DMS79 treated with DMSO at 0.1 percent for 48 hours (cell line): Measurements from ENCODE around the gene XRCC5.

Experiments used
- DNase-seq: peaks from one replicate; lab custom pipeline; 2025; lab: John Stamatoyannopoulos, UW

XRCC5 gene

DNA sequence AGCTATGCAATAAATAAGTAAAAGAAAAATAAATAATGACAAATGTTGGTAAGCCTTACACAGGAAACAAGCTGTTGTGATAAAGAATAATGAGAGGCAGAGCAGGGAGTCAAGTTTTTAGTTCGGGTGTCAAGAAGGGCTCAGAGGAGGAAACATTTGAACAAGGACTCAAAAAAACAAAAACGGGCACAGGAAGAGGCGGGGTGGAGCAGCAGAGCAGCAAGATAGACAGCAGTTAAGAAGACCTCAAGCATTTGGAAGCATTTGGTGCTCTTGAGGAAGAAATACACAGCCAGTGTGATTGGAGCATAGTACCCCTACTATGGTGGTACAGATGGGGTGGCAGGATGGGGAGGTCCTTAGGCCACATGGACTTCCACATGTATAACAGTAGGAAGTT lies 24.6 kb upstream of the XRCC5 start:
- DNase-seq = peak; percentile 88

DNA sequence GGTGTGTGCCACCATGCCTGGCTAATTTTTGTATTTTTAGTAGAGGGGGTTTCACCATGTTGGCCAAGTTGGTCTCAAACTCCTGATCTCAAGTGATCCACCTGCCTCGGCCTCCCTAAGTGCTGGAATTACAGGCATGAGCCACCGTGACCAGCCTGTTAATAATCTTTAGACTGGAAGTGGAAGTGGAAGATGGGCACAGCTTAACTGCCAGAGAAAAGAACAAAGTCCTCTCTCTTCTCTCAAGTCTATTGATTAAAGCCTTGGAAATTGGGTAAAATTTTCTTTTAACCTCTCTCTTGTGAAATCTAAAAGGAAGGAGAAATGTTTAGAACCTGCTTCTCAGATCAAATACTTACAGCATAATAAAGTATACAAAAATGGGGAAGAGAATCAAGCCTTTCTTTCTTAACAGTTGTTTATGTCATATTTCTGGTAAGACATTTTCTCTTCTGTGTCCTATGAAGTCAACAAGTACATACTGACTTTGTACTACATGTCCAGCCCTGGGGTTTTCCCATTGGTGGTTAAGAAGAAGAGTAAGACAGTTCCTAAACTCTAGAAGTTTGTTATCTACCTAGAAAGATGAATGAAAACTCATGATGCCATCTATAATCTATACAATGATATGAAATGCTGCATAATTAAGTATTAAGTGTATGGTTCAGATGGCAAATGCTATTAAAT lies 22.8 kb upstream of the XRCC5 start:
- no peak for DNase-seq

DNA sequence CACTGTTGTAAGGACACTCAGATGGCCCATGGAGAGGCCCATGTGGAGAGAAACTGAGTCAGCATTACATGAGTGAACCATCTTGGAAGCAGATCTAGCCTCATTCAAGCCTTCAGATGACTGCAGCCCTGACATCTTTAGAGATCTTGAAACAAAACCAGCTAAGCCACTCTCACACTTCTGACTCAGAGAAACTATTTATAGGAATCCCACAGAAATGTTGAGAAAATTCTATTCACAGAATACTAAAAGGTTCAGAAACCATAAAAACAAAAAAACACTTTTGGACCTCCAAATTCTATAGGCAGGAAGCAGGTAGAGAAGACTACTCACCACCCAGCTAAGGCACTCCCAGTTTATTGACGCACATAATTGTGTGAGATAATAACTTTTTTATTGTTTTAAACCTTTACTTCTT lies 18.8 kb upstream of the XRCC5 start:
- no peak for DNase-seq

DNA sequence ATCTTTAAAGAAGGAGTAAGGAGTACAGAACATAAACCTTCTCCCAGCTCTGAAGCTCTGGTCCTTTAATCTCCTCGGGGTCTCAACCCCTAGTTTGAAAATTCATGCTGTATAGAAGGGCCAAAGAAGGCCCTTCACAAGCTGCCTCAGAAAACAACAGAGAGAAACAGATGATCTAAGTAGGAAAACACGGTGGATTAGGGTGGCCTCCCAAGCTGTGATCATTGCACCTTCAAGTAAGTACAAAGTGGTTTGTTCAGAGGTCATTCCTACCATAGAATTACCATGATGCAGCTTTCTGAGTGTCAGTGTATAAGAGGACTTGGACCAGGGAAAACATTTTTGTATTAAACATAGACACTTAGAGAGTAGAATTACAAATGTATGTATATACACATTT lies 16.5 kb upstream of the XRCC5 start:
- DNase-seq = no peak

DNA sequence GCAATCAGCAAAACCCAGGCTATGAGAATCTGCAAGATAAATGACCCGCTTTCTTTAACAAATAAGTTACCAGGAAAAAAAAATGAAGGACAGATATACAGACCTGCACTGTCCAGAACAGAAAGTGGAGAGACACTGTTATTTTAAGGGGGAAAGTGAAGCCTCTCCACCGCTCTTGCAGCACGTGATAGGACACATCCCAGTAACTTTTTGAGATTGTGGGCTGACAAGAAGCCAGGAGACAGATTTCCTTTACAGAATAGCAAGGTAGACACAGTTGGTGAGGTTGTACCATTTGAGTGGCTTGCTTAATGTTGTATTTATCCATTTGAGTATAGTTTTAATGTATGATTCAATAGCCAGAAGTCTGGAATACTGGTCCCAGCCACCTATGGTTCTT lies 14.4 kb upstream of the XRCC5 start:
- DNase-seq = no peak

DNA sequence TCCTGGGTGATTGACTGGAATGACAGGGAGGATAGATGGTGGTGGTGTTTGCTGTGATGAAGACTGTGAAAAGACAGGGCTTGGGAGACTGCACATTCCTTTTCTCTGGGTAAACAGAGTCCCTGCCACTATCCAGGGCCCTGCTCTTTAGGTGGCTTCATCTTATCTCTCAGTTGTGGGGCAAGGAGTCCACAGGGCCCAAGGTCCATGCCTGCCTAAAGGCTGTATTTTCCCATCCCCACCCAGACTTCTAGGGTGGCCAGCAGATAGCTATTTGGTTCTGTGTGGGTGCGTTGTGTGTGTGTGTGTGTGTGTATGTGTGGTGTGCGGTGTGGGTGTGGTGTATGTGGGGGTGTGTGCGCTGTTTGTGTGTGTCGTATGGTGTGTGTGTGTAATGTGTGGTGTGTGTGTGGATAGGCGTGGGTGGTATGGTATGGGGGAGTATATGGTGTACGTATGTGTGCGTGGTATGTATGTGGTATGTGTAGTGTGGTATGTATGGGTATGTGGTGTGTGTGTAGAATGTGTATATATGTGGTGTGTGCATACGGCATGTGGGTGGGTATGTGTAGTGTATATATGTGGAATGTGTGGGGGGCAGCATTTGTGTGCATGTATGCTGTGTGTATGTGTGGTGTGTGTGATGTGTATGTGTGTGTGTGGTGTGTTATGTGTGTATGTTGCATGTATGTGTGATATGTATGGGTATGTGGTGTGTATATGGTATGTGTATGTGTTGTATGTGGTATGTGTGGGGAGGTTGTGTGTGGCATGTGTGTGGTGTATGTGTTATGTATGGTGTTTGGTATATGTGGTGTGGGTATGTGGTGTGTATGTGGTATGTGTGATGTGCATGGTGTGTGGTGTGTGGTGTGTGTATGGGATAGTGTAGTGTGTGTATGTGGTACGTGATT lies 10.5 kb upstream of the XRCC5 start:
- DNase-seq = no peak

DNA sequence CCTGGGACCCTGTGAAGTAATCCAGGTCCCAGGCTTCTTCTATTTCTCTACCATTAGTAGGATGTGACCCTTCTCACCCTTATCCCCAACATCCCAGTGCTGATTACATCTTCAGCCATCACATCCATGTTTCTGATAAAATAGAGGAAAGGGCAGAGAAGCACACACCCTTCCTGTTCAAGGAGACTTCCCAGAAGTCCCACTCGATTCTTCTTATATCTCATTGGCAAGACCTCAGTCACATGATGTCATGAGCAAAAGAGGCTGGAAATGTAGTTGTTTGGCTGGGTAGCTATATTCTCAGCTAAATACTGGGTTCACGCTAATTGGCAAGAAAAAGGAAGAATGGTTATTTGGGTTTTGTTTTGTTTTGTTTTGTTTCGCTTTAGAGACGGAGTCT lies 8.0 kb upstream of the XRCC5 start:
- no peak for DNase-seq

DNA sequence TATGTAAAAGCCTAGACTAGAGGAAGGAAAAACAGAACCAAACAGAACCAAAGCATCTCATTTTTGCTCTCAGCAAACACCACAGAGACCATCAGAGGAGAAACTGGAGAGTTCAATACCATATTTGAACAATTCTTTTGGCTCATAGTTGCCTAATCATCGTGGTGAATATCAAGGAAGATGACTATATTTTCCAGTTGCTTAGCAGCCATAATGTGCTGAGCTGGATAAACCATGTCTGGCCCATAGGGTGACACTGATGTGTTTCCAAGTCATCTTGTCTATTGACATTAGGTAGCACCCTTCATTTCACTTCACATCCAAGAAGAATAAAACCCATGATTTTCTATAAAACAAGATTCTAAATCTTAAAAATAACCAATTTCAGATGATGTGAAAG lies 5.9 kb upstream of the XRCC5 start:
- DNase-seq = no peak

DNA sequence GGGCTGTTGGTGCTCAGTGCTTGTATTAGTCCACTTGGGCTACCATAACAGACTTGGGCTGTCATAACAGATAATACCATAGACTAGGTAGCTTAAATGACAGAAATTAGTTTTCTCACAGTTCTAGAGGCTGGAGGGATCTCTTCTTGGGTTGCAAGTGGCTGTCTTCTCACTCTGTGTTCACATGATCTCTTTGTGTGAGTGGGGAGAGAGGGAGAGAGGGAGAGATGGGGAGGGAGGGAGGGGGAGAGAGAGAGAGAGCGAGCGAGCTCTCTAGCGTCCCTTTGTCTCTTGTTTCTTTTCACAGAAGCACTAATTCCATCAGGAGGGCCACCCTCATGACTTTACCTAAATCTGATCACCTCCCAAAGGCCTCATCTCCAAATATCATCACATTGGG lies 4.5 kb upstream of the XRCC5 start:
- no peak for DNase-seq

DNA sequence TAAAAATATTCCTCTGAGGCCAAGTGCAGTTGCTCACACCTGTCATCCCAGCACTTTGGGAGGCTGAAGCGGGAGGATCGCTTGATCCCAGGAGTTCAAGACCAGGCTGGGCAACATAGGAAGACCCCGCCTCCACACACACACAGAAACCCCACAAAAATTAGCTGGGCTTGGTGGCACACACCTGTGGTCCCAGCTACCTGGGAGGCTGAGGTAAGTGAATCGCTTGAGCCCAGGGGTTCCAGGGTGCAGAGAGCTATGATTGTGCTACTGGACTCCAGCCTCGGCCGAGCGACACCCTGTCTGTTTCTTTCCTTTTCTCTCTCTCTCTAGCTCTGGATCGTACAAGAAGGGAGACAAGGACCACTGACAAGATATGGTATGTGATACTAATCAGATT lies 1.8 kb upstream of the XRCC5 start:
- DNase-seq = no peak

DNA sequence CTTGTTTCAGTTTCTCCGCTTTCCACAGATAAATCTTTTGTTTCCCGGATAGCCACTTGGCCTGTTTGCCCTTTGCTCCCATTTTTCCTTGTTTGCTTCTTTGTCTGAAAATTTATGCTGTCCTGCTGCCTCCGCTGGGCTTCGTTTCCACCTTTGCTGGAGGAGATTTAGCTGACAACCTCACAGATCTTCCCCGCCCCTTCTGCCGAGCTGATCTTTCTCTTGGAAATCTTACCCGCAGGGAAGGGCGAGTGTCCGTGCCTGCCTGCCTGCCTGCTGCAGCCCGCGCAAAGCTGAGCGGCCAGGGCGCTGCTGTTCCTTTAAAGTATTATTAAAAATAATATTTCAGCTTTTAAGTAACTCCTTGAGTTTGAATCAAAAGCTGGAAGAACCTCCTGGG lies 1.4 kb upstream of the XRCC5 start:
- DNase-seq = no peak

DNA sequence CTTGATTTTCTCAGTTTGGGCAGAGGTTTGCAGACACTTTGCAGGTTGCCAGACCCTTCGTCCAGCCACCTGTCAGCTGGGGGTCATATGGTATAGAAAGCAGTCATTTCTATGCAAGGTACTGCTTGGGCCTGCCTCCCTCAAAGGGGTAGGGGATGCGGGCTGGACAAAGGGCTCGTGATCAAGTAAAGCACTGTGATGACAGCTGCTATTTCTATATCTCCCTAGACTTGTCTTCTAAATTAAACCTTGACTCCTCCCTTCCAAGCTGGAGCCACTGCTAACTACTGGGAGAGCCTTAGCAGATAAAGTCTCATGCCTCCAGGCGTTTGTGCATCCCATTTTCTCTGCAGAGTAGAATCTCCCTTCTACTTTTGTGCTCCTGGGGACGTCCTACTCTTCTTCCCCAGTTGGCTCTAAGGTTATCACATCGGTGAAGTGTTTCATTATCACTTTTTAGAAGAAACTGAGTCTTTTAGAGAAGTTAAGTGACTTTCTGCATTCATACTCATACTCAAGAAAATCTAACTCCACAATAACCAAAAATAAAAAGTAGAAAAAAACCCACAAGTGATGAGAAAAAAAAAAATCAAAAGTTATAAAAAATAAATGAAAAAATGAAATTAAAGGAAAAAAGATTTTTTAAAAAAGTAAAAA lies 710 bp upstream of the XRCC5 start:
- no peak for DNase-seq

DNA sequence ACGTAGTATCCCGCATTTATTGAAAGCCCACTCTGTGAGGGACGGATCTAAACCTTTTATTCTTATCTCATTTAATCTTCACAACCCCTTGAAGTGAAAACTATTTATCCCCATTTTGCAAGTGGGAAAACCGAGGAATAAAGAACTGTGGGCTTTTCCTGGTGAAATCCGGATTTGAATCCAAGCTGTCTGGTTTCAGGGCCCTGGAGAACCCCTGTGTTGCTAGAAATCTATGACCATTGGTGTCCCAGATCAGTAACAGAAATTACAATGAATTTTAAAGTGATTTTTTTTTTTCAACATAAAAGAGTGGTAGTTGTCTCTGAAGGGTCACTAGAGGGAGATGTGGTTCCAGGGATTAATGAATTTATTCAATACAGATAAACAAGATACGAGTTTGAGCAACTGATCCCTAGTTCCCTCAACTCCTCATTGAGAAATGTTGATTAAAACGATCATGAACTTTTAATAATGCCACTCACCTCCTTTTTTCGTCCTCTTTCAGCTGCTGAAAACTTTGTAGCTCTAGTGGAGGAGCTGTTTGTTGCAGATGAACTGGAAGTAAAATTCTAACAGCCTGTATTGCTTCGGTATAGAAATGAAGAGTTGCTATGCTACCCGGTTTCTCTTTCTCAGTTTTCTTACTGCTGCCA lies 940 bp downstream of the XRCC5 start:
- peak; percentile 26 for DNase-seq

DNA sequence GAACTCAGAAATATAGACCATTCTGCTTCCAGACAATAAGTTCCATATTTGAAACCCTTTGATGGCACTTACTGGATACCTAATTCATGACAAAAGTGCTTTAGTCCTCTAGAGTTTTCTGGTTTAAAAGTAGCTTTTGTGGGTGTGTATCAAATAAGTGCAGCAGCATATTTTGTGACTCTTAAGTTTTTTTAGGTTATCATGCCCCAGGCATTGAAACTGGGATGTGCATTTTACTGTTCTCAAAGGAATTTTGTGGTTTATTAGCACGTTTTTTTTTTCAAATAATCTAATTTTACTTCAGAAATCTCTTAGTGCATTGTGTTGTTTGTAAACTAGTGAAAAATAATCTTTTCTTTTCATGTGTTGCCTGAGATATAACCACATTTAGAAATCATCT lies 1.5 kb downstream of the XRCC5 start:
- DNase-seq = no peak

DNA sequence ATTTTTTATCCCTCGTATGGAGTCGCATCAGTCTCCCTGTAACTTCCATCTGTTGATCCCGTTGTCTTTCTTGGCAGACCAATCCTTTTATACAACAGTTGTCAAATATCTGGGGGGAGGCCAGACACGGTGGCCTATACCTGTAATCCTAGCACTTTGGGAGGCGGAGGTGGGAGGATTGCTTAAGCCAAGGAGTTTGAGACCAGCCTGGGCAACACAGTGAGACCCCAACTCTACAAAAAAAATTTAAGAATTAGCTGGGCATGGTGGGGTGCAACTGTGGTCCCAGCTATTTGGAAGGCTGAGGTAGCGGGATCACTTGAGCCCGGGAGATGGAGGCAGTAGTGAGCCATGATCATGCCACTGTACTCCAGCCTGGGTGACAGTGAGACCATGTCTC lies 2.0 kb downstream of the XRCC5 start:
- no peak for DNase-seq

DNA sequence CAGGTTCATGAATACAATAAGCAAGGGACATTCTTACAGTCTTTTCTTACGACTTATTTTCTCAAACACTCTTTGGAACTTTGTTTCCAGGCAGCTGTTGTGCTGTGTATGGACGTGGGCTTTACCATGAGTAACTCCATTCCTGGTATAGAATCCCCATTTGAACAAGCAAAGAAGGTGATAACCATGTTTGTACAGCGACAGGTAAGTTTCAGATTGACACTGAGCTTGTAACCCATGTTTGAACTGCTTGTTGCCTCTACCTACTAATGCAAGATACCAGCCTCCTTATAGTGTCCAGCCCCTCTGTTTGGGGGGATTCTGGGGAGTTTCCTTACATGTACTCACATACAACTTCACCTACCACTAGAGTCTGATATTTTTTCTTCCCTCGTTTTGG lies 3.8 kb downstream of the XRCC5 start:
- no peak for DNase-seq

DNA sequence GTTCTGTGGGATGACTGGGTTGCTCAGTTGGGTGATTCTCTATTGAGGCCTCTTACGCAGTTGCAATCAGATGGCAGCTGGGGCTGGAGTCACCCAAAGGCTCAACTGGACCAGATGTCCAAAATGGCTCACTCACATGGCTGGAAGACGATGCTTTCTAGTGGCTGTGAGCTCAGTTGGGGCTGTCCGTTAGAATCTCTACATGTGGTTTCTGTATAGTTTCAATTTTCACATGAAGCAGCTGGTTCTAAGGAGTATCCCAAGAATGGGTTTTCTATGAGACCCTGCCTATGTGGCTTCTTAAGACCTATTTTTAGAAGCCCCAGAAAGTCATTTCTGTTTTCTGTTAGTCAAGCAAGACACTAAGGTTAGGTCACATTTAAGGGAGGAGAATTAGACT lies 4.4 kb downstream of the XRCC5 start:
- DNase-seq = no peak

DNA sequence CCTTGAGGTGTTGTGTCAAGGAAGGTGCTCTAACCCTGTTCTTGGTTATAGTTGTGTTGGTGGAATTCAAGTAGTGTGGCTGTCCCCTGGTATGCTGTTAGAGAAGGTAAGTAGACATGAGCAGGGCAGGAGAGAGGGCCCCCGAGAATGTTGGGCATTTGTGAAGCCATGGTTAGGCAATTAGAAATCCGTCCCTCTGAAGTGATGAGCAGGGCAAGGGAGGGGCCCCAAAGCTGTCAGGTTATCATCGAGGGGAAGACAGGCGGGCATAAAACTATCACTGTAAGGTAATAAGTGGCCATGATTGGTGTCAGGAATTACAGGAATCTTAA lies 5.2 kb downstream of the XRCC5 start:
- DNase-seq = no peak

DNA sequence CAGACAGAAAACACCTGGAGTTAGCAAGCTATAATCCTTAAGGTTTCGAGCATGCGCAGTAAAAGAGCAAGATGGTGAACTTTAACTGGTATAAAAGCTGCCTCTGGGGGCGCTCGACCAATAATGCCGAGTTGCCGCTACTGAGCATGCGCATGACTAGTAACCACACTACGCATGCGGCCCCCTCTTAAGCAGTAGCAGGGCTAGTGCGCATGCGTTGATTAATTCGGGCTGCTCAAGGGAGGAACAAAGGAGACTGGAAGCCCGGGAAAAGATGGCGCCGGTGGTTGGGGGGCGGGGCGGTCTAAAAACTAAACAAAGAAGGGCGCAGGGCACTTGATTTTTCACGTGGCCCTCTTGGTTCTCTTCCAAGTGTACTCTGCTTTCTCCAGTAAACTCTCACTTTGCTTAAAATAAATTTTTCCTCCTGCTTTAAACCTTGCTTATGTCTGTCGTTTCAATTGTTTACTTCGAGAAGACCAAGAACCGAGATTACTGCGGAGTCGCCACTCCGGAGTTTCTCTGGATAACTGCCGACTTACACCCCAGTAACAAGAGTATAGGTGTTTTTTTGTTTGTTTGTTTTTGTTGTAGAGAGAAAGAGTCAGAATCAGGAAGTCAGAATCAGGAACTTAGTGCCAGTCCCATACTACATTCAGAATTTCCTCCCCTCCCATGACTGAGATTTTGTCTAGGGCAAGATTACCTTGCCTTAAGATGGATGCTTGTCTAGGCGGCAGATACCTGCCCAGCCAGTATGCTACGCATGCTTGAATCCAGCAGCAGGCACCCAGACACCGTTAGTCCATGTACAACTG lies 5.8 kb downstream of the XRCC5 start:
- peak; percentile 98 for DNase-seq

DNA sequence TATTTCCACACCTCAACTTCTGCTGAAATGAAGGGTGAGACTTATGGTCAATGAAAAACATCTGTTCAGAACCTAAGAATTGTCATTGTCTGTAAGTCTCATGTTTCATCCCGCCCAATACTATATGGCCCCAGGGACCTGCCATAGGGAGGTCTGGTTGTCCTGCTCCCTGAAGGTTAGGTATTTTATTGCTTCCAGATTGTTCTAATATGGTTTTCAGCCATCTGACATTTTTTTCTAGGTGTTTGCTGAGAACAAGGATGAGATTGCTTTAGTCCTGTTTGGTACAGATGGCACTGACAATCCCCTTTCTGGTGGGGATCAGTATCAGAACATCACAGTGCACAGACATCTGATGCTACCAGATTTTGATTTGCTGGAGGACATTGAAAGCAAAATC lies 7.3 kb downstream of the XRCC5 start:
- no peak for DNase-seq

DNA sequence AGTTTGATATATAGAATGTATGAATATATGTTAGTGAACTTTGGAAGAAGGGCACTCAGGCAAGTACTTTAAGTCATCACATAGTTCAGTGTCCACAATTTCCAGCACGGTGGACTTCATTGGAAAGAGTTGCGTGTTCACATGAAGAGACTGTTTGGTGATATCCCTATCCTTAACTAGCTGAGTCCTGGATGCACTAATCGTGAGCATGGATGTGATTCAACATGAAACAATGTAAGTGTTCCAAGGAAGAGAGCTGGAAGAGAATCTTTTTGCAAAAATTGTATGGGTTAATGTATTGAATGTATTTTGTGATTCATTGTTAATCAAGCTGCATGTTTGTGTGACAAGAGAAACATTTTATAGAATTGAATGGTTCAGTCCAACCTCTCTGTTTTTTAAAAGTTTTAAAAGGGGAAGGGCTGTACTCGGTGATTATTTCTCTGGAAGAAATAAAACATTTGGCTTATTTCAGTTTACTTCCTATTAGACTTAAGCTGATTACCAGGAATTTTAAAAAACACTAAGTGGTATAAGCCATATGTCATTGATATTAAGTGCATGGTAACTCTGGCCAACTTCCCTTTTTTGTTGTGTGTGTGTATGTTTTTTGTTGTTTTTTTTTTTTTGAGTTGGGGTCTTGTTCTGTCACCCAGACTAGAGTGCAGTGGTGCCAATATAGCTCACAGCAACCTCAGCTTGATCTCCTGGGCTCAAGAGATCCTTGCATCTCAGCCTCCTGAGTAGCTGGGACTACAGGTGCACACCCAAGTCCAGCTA lies 8.6 kb downstream of the XRCC5 start:
- no peak for DNase-seq
